ENCODE measurements around the gene TMEM72.

DNA sequence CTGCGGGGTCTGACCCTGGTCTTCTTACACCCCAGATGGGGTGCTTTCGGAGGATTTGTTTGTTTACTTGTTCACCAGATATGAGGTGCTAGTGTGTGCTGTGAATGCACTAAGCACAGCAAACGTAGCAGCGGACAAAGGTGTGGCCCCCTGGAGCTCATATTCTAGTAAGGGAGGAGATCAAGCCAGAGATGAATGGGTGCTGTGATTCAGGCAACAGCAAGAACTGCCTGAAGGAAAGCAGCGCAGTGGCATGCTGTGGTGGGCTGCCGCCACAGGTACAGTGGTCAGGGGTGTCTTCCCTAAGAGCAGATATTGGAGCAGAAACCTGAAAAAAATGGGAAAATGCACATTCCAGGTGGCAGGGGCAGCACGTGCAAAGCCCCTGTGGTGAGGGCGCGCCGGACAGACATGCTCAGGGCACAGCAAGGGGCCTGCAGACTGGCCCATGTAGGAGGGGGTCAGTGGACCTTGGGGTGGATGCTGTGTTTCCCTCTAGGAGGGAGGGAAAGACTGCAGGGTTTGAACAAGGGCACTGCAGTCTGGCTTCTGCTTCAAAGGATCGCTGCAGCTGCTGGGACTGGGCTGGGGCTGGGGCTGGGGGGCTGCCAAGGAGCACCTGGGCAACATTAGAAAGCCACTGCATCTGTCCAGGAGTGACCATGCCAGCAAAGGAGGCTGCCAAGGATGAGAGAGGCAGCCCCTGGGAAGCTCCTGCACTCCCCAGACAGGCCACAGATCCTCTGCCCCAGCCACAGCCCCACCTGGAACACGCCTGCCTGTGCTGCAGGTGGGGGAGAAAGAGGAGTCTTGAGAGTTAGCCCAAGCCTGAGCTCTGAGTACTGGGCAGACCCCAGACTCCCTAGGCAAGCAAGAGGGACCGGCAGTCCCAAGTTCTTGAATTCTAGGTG lies 68.4 kb downstream of the TMEM72 start:
- TF ChIP-seq CTCF (IDR thresholded peaks at IDR 0.05) (no peak), POLR2A (IDR thresholded peaks at IDR 0.05) (no peak)
